HG02970 (cell line): Measurements from ENCODE around the gene CUX1.

Experiments
- ATAC-seq: cut with Tn5 transposase; IDR thresholded peaks from one replicate; pipeline ENCODE4 v1.9.1; 2021; ENCODE audit warnings: mild to moderate bottlenecking, moderate library complexity, moderate number of reproducible peaks; ENCODE audit not compliant: unreplicated experiment, low FRiP score

CUX1 gene

GRCh38 chr7:101890749-101891523 is 73.5 kb downstream of the CUX1 start:
- no peak for ATAC-seq

- ATAC-seq, result no peak
Measured at GRCh38 chr7:101891936-101892640, 74.7 kb downstream of the CUX1 start.

GRCh38 chr7:101893341-101894082 is 76.1 kb downstream of the CUX1 start:
- no peak for ATAC-seq

GRCh38 chr7:101896316-101896715 is 78.9 kb downstream of the CUX1 start:
- ATAC-seq, result no peak

- no peak for ATAC-seq
Measured at GRCh38 chr7:101896941-101897340, 79.5 kb downstream of the CUX1 start.

- ATAC-seq, result no peak
Measured at GRCh38 chr7:101898106-101898505, 80.7 kb downstream of the CUX1 start.

- ATAC-seq, result no peak
Measured at GRCh38 chr7:101899616-101900015, 82.2 kb downstream of the CUX1 start.

- ATAC-seq, result no peak
Measured at GRCh38 chr7:101900103-101900502, 82.7 kb downstream of the CUX1 start.

GRCh38 chr7:101901661-101902491 is 84.5 kb downstream of the CUX1 start:
- no peak for ATAC-seq

- ATAC-seq, result no peak
Measured at GRCh38 chr7:101902680-101903514, 85.5 kb downstream of the CUX1 start.

GRCh38 chr7:101903515-101903868 is 86.1 kb downstream of the CUX1 start:
- no peak for ATAC-seq

GRCh38 chr7:101904019-101904418 is 86.6 kb downstream of the CUX1 start:
- ATAC-seq, result no peak

- no peak for ATAC-seq
Measured at GRCh38 chr7:101905203-101905865, 87.9 kb downstream of the CUX1 start.

GRCh38 chr7:101906291-101907240 is 89.1 kb downstream of the CUX1 start:
- no peak for ATAC-seq

- ATAC-seq, result no peak
Measured at GRCh38 chr7:101910991-101911799, 93.8 kb downstream of the CUX1 start.

- ATAC-seq, result no peak
Measured at GRCh38 chr7:101911800-101912715, 94.6 kb downstream of the CUX1 start.
